HG03159 (cell line): Measurements from ENCODE around the gene TMED6.

ENCODE experiments used
- ATAC-seq: cut with Tn5 transposase; IDR thresholded peaks from one replicate; pipeline ENCODE4 v1.9.1; 2021; ENCODE audit warnings: mild to moderate bottlenecking, moderate library complexity; ENCODE audit not compliant: unreplicated experiment

The TMED6 gene

GRCh38 chr16:69324585-69325253, 26.9 kb downstream of the TMED6 start:
- ATAC-seq, result no peak

- ATAC-seq, result no peak
Measured at GRCh38 chr16:69324013-69324531, 27.5 kb downstream of the TMED6 start.

- no peak for ATAC-seq
Measured at GRCh38 chr16:69323415-69323814, 28.2 kb downstream of the TMED6 start.

GRCh38 chr16:69322343-69322742, 29.2 kb downstream of the TMED6 start:
- no peak for ATAC-seq

- ATAC-seq, result no peak
Measured at GRCh38 chr16:69321080-69321479, 30.5 kb downstream of the TMED6 start.

- no peak for ATAC-seq
Measured at GRCh38 chr16:69320740-69321073, 30.9 kb downstream of the TMED6 start.

- ATAC-seq, result no peak
Measured at GRCh38 chr16:69319826-69320739, 31.5 kb downstream of the TMED6 start.

GRCh38 chr16:69319381-69319780, 32.2 kb downstream of the TMED6 start:
- no peak for ATAC-seq

GRCh38 chr16:69318911-69319289, 32.7 kb downstream of the TMED6 start:
- ATAC-seq, result no peak

GRCh38 chr16:69318177-69318910, 33.2 kb downstream of the TMED6 start:
- no peak for ATAC-seq

- ATAC-seq, result no peak
Measured at GRCh38 chr16:69316595-69317034, 35.0 kb downstream of the TMED6 start.

- ATAC-seq, result no peak
Measured at GRCh38 chr16:69315486-69316311, 35.9 kb downstream of the TMED6 start.

GRCh38 chr16:69314534-69314933, 37.1 kb downstream of the TMED6 start:
- ATAC-seq, result no peak

- ATAC-seq, result no peak
Measured at GRCh38 chr16:69313469-69313868, 38.1 kb downstream of the TMED6 start.

- peak; percentile 50 for ATAC-seq
Measured at GRCh38 chr16:69311533-69312387, 39.8 kb downstream of the TMED6 start.

- peak; percentile 91 for ATAC-seq
Measured at GRCh38 chr16:69310653-69311532, 40.7 kb downstream of the TMED6 start, which contains the start of gene VPS4A. Gene VPS4A, plus strand, starts transcription at chr16:69311350. Its CDS starts 162 bp downstream, at chr16:69311512.

GRCh38 chr16:69309316-69309715, 42.3 kb downstream of the TMED6 start:
- no peak for ATAC-seq

- ATAC-seq, result no peak
Measured at GRCh38 chr16:69307856-69308255, 43.7 kb downstream of the TMED6 start.
